Mucosa of descending colon (tissue), 3 donors: Measurements from ENCODE around the gene DNAJA4. TPM values are rescaled to one million over a fixed set of nuclear protein-coding genes. Genes with fewer than 3 reads are reported as not detected.

Experiments used
- ATAC-seq: fragments of 200-7000 bp; cut with Tn5 transposase; one replicate; pipeline ENCODE4 v1.9.1; 2020; ENCODE audit warnings: mild to moderate bottlenecking, moderate library complexity
- DNase-seq, 3 donors: peaks; one replicate each; pipeline ENCODE4 v3.0.0-alpha.2; 2020
- H3K36me3 ChIP-seq: fragments of 200-600 bp; one replicate; pipeline ENCODE4 v1.8.0; 2021; ENCODE audit warnings: low read depth, mild to moderate bottlenecking
- H3K4me1 ChIP-seq: fragments of 200-600 bp; one replicate; pipeline ENCODE4 v1.8.0; 2021; ENCODE audit warnings: low read depth, mild to moderate bottlenecking
- H3K4me3 ChIP-seq: fragments of 200-600 bp; one replicate; pipeline ENCODE4 v1.8.0; 2021; ENCODE audit warnings: mild to moderate bottlenecking
- H3K9me3 ChIP-seq: fragments of 200-600 bp; one replicate; pipeline ENCODE4 v1.8.0; 2021; ENCODE audit warnings: mild to moderate bottlenecking
- CTCF ChIP-seq: fragments of 200-600 bp; IDR thresholded peaks from one replicate; pipeline ENCODE4 v1.8.0; 2022; ENCODE audit warnings: antibody characterized with exemption, mild to moderate bottlenecking
- intact Hi-C, 2 donors: fragments of 100-400 bp; cut with DNase I in 1 of 2; cut with micrococcal nuclease in 1 of 2; formaldehyde crosslinking; loops; one replicate each; pipeline versions ENCODE4 v1.11.0 to v1.11.1; 2022; cut with DNase I, micrococcal nuclease
- total RNA-seq, 3 donors: library from RNA; stranded (reverse); fragmentation: NEBNext Ultra II Directional in 2 of 3; extraction: Animal tissue kit (Norgen Biotek cat#: 25700) in 2 of 3; gene quantifications; one replicate each; pipeline versions ENCODE4 v1.2.1 to v1.2.4, GENCODE V29; 2021 to 2023
- donor health status: DM: no; HTN: no; CAD: no; lungs with moderate emphysema.
- donor health status: DM: no; HTN: no; CAD: no.
- donor health status: DM: no; HTN: yes; CAD: no.

Gene DNAJA4
- total RNA-seq, 3 donors from 2014 or later, result 33.8 to 52.8 (median 43.5) TPM

- intact Hi-C loops, result no loop called here
- ATAC-seq, result peak; percentile 32
Observed at GRCh38 chr15:78325092-78325843, 60.9 kb downstream of the DNAJA4 start.

DNA sequence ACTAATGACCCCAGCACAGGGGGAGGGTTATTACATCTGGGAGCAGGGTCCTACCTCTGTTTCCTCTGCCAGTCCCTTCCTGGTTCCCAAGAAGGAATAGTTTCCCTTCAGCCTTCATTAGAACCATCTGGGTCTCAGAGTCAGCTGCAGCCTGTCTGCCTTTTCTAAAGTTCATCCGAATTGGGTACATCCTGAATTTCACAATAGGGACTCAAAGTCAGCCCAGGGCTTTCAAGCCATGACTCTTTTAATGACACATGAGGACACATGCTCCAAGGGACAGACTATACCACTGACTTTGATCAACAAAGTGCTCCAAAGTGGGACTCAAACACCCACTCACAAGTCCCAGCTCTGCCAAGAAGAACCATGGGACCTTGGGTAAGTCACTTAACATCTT is 63.1 kb downstream of the DNAJA4 start:
- intact Hi-C loops, result no loop called here
- no peak for ATAC-seq
- TF ChIP-seq CTCF, result no peak
- no peak overlapping the region for H3K4me3 ChIP-seq
- H3K36me3 ChIP-seq, result no peaks in the 10 kb centered on the region
- DNase-seq, result no peak
- no peaks in the 10 kb centered on the region for H3K9me3 ChIP-seq
- no peaks in the 10 kb centered on the region for H3K4me1 ChIP-seq

More at GRCh38 chr15:78325092-78325843, 60.9 kb downstream of the DNAJA4 start:
- H3K4me1 ChIP-seq, result no peaks in the 10 kb centered on the region
- H3K36me3 ChIP-seq, result no peaks in the 10 kb centered on the region
- H3K4me3 ChIP-seq, result no peak overlapping the region
- TF ChIP-seq CTCF, result no peak
- no peaks in the 10 kb centered on the region for H3K9me3 ChIP-seq
- peak in 2 of 3 donors; percentile 7 to 33 for DNase-seq

DNA sequence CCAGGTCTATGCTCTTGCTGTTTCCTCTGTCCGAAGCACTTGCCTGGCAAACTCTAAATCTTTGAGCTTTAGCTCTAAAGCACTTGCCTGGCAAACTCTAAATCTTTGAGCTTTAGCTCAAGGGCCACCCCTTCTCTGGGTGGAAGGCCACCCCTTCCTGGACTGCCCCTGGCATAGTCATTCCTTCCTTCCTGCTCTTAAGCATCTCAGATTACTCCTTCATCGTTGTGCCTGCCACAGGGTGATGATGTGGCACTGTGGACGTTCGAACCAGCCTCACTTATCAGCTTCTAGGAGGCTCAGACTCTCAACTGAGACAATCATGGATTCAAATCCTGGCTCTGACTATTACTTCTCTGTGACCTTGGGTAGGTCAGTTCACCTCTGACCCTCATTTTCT is 65.3 kb downstream of the DNAJA4 start:
- Histone ChIP-seq H3K4me1 (no peaks in the 10 kb centered on the region), H3K9me3 (no peaks in the 10 kb centered on the region), H3K4me3 (no peak overlapping the region), H3K36me3 (no peaks in the 10 kb centered on the region)
- intact Hi-C loops, result no loop called here
- ATAC-seq (peak; percentile 31), DNase-seq (no peak)
- no peak for TF ChIP-seq CTCF

Other genes starting within 250 kb of the DNAJA4 start
- 10 to 100 TPM; 54.8 to 65.6 (median 57.0) TPM for gene TBC1D2B, start 186.9 kb upstream of the DNAJA4 start, total RNA-seq
- 1 to 10 TPM; 1.9 to 2.8 (median 2.2) TPM for gene SH2D7, start 172.0 kb upstream of the DNAJA4 start, total RNA-seq
- 10 to 100 TPM in 2 of 3 donors, 1 to 10 TPM in 1; 8.1 to 13.7 (median 10.9) TPM for gene CIB2, start 133.1 kb upstream of the DNAJA4 start, total RNA-seq
- 100 to 1,000 TPM; 183 to 227 (median 207) TPM for gene IDH3A, start 115.2 kb upstream of the DNAJA4 start, total RNA-seq
- 1 to 10 TPM in 1 of 3 donors, under 1 TPM in 2; 0.32 to 5.2 (median 0.53) TPM for gene ACSBG1, start 30.0 kb upstream of the DNAJA4 start, total RNA-seq
- gene SKIC8, start 35.0 kb downstream of the DNAJA4 start, total RNA-seq, result 10 to 100 TPM; 35.4 to 41.7 (median 37.6) TPM
- 1 to 10 TPM in 2 of 3 donors, under 1 TPM in 1; 0.67 to 6.2 (median 2.4) TPM for gene CRABP1, start 75.8 kb downstream of the DNAJA4 start, total RNA-seq
- 10 to 100 TPM; 51.7 to 62.7 (median 62.0) TPM for gene IREB2, start 173.7 kb downstream of the DNAJA4 start, total RNA-seq
- gene HYKK, start 243.0 kb downstream of the DNAJA4 start, total RNA-seq, result 1 to 10 TPM; 5.7 to 7.8 (median 6.8) TPM